H1 (cell line): ENCODE results near the gene RAD51B. TPM values are rescaled to one million over a fixed set of nuclear protein-coding genes. Genes with fewer than 3 reads are reported as not detected.

ENCODE experiments used
- CTCF ChIA-PET: fragments of 300-600 bp; sonication (Branson Sonifier 250); formaldehyde crosslinking; loops from one replicate; lab custom pipeline; 2021; ENCODE audit not compliant: partially characterized antibody; lab: Charles Lee
- POLR2A ChIA-PET: fragments of 300-600 bp; sonication (Branson Sonifier 250); formaldehyde crosslinking; loops from one replicate; lab custom pipeline; 2021; ENCODE audit warnings: inconsistent platforms; ENCODE audit not compliant: partially characterized antibody; lab: Charles Lee
- DNase-seq, 2 experiments: peaks; one replicate each; pipeline versions ENCODE4 v3.0.0 to v3.0.0-alpha.2; 2010 to 2022; ENCODE audit warnings: low spot score in 2 of 2, low read depth in 1 of 2, mixed read lengths in 1 of 2
- FAIRE-seq: peaks from 2 replicates; lab custom pipeline; 2011; peaks lifted over from hg19 to GRCh38; lab: Jason Lieb, UNC
- H2AFZ ChIP-seq: 2 replicates; pipeline ENCODE4 v1.8.1; 2012; ENCODE audit warnings: low read length, inconsistent platforms
- H2AK5ac ChIP-seq: 2 replicates; pipeline ENCODE4 v1.6.1; 2013; ENCODE audit warnings: low read depth, low read length
- H2BK120ac ChIP-seq: replicated peaks from 2 replicates; pipeline ENCODE3; 2013; ENCODE audit warnings: low read depth, low read length, inconsistent platforms
- H2BK12ac ChIP-seq: 2 replicates; pipeline ENCODE4 v1.6.1; 2013; ENCODE audit warnings: low read depth, low read length
- H2BK15ac ChIP-seq: 2 replicates; pipeline ENCODE4 v1.6.1; 2013; ENCODE audit warnings: low read length
- H2BK20ac ChIP-seq: 2 replicates; pipeline ENCODE4 v1.6.1; 2013; ENCODE audit warnings: low read length
- H2BK5ac ChIP-seq: 2 replicates; pipeline ENCODE4 v1.6.1; 2013; ENCODE audit warnings: low read depth, low read length
- H3K14ac ChIP-seq: 2 replicates; pipeline ENCODE4 v1.6.1; 2013; ENCODE audit warnings: inconsistent platforms; ENCODE audit not compliant: insufficient read length
- H3K18ac ChIP-seq: 2 replicates; pipeline ENCODE4 v1.6.1; 2013; ENCODE audit warnings: low read length; ENCODE audit errors: extremely low read depth
- H3K23ac ChIP-seq: 2 replicates; pipeline ENCODE4 v1.6.1; 2013; ENCODE audit warnings: inconsistent platforms; ENCODE audit not compliant: insufficient read length
- H3K23me2 ChIP-seq: 2 replicates; pipeline ENCODE4 v1.6.1; 2013; ENCODE audit warnings: low read depth, low read length
- H3K27ac ChIP-seq: 2 replicates; pipeline ENCODE4 v1.6.1; 2011; ENCODE audit warnings: low read depth, low read length, inconsistent platforms
- H3K27me3 ChIP-seq, 4 experiments: replicated peaks in 1 of 4; 1 replicate in 1 of 4; 2 replicates in 3 of 4; pipeline versions ENCODE4 v1.6.1 to v1.8.1; 2011 to 2013; ENCODE audit warnings: low read length in 3 of 4, mild to moderate bottlenecking in 3 of 4, inconsistent platforms in 2 of 4, mixed read lengths in 2 of 4, moderate library complexity in 1 of 4; ENCODE audit not compliant: control insufficient read depth in 3 of 4, insufficient read depth in 3 of 4; ENCODE audit errors: extremely low read depth in 1 of 4
- H3K36me3 ChIP-seq, 4 experiments: 2 replicates each; pipeline versions ENCODE4 v1.6.1 to v1.8.1; 2011 to 2013; ENCODE audit warnings: mild to moderate bottlenecking in 4 of 4, low read length in 3 of 4, moderate library complexity in 2 of 4, control low read depth in 1 of 4, inconsistent platforms in 1 of 4; ENCODE audit not compliant: insufficient read depth in 4 of 4, control insufficient read depth in 2 of 4
- H3K4ac ChIP-seq: replicated peaks from 2 replicates; pipeline ENCODE3; 2013; ENCODE audit warnings: low read length, low read depth, mixed read lengths, inconsistent platforms; ENCODE audit not compliant: insufficient read length
- H3K4me1 ChIP-seq, 4 experiments: replicated peaks in 1 of 4; 1 replicate in 1 of 4; 2 replicates in 3 of 4; pipeline versions ENCODE4 v1.6.1 to v1.8.1; 2011 to 2013; ENCODE audit warnings: low read length in 3 of 4, inconsistent platforms in 2 of 4, mixed read lengths in 1 of 4; ENCODE audit not compliant: insufficient read depth in 4 of 4, control insufficient read depth in 3 of 4
- H3K4me2 ChIP-seq, 2 experiments: 2 replicates each; pipeline versions ENCODE4 v1.6.1 to v1.8.1; 2011 to 2013; ENCODE audit warnings: low read depth in 2 of 2, low read length in 2 of 2, control low read depth in 1 of 2, inconsistent platforms in 1 of 2, mild to moderate bottlenecking in 1 of 2; ENCODE audit not compliant: insufficient read depth in 1 of 2
- H3K4me3 ChIP-seq, 4 experiments: fragments of 200-600, 300-600 bp in 1 of 4; sonication (generic), shearing (Covaris generic), sonication (Bioruptor Twin) in 1 of 4; 2 replicates each; pipeline versions ENCODE4 v1.5.1 to v1.8.1; 2011 to 2016; ENCODE audit warnings: low read length in 4 of 4, low read depth in 3 of 4, control low read depth in 2 of 4, inconsistent platforms in 2 of 4, mild to moderate bottlenecking in 2 of 4, mixed read lengths in 1 of 4, moderate library complexity in 1 of 4; ENCODE audit not compliant: insufficient read depth in 2 of 4; ENCODE audit errors: extremely low read depth in 1 of 4
- H3K56ac ChIP-seq: replicated peaks from 2 replicates; pipeline ENCODE3; 2013; ENCODE audit warnings: low read depth, mild to moderate bottlenecking, mixed read lengths, low read length, inconsistent platforms; ENCODE audit not compliant: insufficient read length
- H3K79me1 ChIP-seq: 2 replicates; pipeline ENCODE4 v1.6.1; 2013; ENCODE audit warnings: low read depth, low read length, control low read depth
- H3K79me2 ChIP-seq, 2 experiments: 2 replicates each; pipeline versions ENCODE4 v1.6.1 to v1.8.1; 2012 to 2013; ENCODE audit warnings: low read length in 2 of 2, mild to moderate bottlenecking in 2 of 2, inconsistent platforms in 1 of 2; ENCODE audit not compliant: insufficient read depth in 2 of 2, control insufficient read depth in 1 of 2
- H3K9ac ChIP-seq, 4 experiments: replicated peaks in 1 of 4; 1 replicate in 1 of 4; 2 replicates in 3 of 4; pipeline versions ENCODE4 v1.6.1 to v1.8.1; 2011 to 2013; ENCODE audit warnings: low read depth in 3 of 4, low read length in 3 of 4, control low read depth in 2 of 4, mild to moderate bottlenecking in 2 of 4, moderate library complexity in 2 of 4, inconsistent platforms in 1 of 4; ENCODE audit errors: extremely low read depth in 1 of 4
- H3K9me3 ChIP-seq, 2 experiments: 2 replicates each; pipeline versions ENCODE4 v1.6.1 to v1.8.1; 2012 to 2013; ENCODE audit warnings: mild to moderate bottlenecking in 2 of 2, moderate library complexity in 2 of 2, control low read depth in 1 of 2, inconsistent platforms in 1 of 2, low read depth in 1 of 2, low read length in 1 of 2, mixed read lengths in 1 of 2; ENCODE audit not compliant: insufficient read depth in 2 of 2
- H4K20me1 ChIP-seq, 2 experiments: replicated peaks in 1 of 2; 2 replicates each; pipeline versions ENCODE3 to v1.8.1; 2011 to 2013; ENCODE audit warnings: inconsistent platforms in 2 of 2, low read length in 2 of 2, mild to moderate bottlenecking in 1 of 2; ENCODE audit not compliant: insufficient read depth in 2 of 2, control insufficient read depth in 1 of 2
- H4K5ac ChIP-seq: 2 replicates; pipeline ENCODE4 v1.6.1; 2013; ENCODE audit warnings: low read length, low read depth, mixed read lengths, inconsistent platforms; ENCODE audit not compliant: insufficient read length
- H4K8ac ChIP-seq: 2 replicates; pipeline ENCODE4 v1.8.0; 2013; ENCODE audit warnings: mild to moderate bottlenecking, moderate library complexity, low read length, inconsistent platforms; ENCODE audit not compliant: insufficient read depth; ENCODE audit errors: extremely low read depth
- H4K91ac ChIP-seq: replicated peaks from 2 replicates; pipeline ENCODE3; 2013; ENCODE audit warnings: low read length, mixed read lengths, inconsistent platforms; ENCODE audit not compliant: insufficient read length
- CBX8 ChIP-seq: fragments of 300-800, 300-1000 bp; sonication (generic); IDR thresholded peaks from 2 replicates; pipeline ENCODE4 v1.7.1; 2016; ENCODE audit warnings: low read depth, low read length, borderline replicate concordance
- CREB1 ChIP-seq: IDR thresholded peaks from 2 replicates; pipeline ENCODE4 v1.6.1; 2012; ENCODE audit warnings: inconsistent platforms
- CTBP2 ChIP-seq: IDR thresholded peaks from 2 replicates; pipeline ENCODE4 v1.7.0; 2011; ENCODE audit warnings: borderline replicate concordance, mild to moderate bottlenecking, moderate library complexity, mixed read lengths, low read length; ENCODE audit not compliant: insufficient read depth, insufficient read length
- EGR1 ChIP-seq: IDR thresholded peaks from 2 replicates; pipeline ENCODE4 v1.6.1; 2011; ENCODE audit warnings: low read depth, low read length, borderline replicate concordance
- EZH2 ChIP-seq: fragments of 200-600 bp; sonication (generic); IDR thresholded peaks from 2 replicates; pipeline ENCODE4 v1.7.1; 2012; ENCODE audit warnings: low read depth, mild to moderate bottlenecking, moderate library complexity, low read length, inconsistent platforms; ENCODE audit not compliant: severe bottlenecking
- FOSL1 ChIP-seq: IDR thresholded peaks from 2 replicates; pipeline ENCODE4 v1.6.1; 2011; ENCODE audit warnings: mild to moderate bottlenecking, low read depth, low read length, moderate library complexity; ENCODE audit not compliant: insufficient read depth
- HDAC6 ChIP-seq: IDR thresholded peaks from one replicate; pipeline ENCODE4 v1.7.1; 2012; ENCODE audit warnings: low read depth, mild to moderate bottlenecking, inconsistent platforms, low read length, moderate library complexity
- POLR2AphosphoS5 ChIP-seq: IDR thresholded peaks from 2 replicates; pipeline ENCODE4 v1.6.1; 2011; ENCODE audit warnings: low read depth, low read length
- SP1 ChIP-seq: IDR thresholded peaks from 2 replicates; pipeline ENCODE4 v1.6.1; 2011; ENCODE audit warnings: low read depth, low read length
- TEAD4 ChIP-seq: IDR thresholded peaks from 2 replicates; pipeline ENCODE4 v1.6.1; 2012; ENCODE audit warnings: low read depth, low read length, inconsistent platforms, mixed read lengths
- YY1 ChIP-seq: IDR thresholded peaks from 2 replicates; pipeline ENCODE4 v1.6.1; 2011; ENCODE audit warnings: low read depth, mild to moderate bottlenecking, low read length
- WGBS, 2 experiments: shearing (Covaris generic) in 1 of 2; methylation state at CpG; one replicate each; pipeline versions ENCODE4 v1.1.6 to v1.1.7; 2013 to 2015; ENCODE audit warnings: low lambda C conversion rate in 2 of 2, mixed read lengths in 2 of 2, inconsistent platforms in 1 of 2, low coverage in 1 of 2, missing lambda C conversion rate in 1 of 2; ENCODE audit not compliant: insufficient replicate concordance in 2 of 2, insufficient coverage in 1 of 2, insufficient read length in 1 of 2; ENCODE audit errors: extremely low coverage in 1 of 2, missing lambda C conversion rate in 1 of 2; 5-methylcytosine and 5-hydroxymethylcytosine counted together
- polyA plus RNA-seq, 7 experiments: library from polyadenylated mRNA; depleted of rRNA in 3 of 7; stranded (reverse) in 5 of 7; unstranded in 2 of 7; fragments of >200 nt in 5 of 7; fragments of 200-250 nt in 2 of 7; gene quantifications; 1 replicate in 5 of 7; 2 replicates in 1 of 7; 4 replicates in 1 of 7; pipeline versions ENCODE4 v1.2.1 to v1.2.3, GENCODE V29; 2011 to 2013; ENCODE audit warnings: missing spikeins in 2 of 7, mixed read lengths in 2 of 7
- total RNA-seq: library from RNA; stranded (reverse); fragmentation: NEBNext Ultra II Directional; extraction: Animal tissue kit (Norgen Biotek cat#: 25700); gene quantifications from 2 replicates; pipeline ENCODE4 v1.2.1, GENCODE V29; 2021
- TF ChIP-seq, protein P1 (sequence below): IDR thresholded peaks from 2 replicates; pipeline ENCODE4 v1.6.1; 2011; ENCODE audit warnings: low read depth, mild to moderate bottlenecking, low read length; ENCODE audit not compliant: insufficient read depth
- TF ChIP-seq, protein P2 (sequence below): IDR thresholded peaks from 2 replicates; pipeline ENCODE4 v1.6.1; 2011; ENCODE audit warnings: low read length, improper control_type of control experiment

The RAD51B gene
- total and polyA plus RNA-seq, 2 of the 8 experiments (the other 6 are each of a cell fraction or from before 2014, with no cell fraction given), result 3.9 to 14.9 TPM

DNA sequence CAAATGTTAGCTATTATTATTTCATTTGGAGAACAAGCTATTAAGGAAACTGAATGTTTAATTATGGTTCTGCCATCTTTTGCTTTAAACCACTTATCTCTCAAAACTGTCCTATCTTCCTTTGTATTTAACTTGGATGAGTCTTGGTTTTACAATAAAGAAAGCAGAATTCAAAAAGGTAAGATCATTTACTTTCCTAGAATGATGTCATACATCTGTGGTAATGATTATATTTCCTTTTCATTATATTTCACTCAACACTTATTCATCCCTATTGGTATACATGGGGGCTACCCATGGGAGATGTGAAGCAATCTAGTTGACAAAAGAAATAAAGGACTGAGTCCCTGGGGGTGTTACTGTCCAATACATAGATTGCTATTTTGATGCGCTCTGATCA, 516.6 kb downstream of the RAD51B start:
- no peaks in the 10 kb centered on the region; the same call in 1 of the 2 replicates for H3K23me2 ChIP-seq
- H2BK20ac ChIP-seq, result no peak overlapping the region
- H3K23ac ChIP-seq, result no peak overlapping the region
- no peak overlapping the region for H3K4me2 ChIP-seq
- no peak overlapping the region for H2BK12ac ChIP-seq
- FAIRE-seq, result no peak
- no peak overlapping the region for H4K8ac ChIP-seq
- H3K27me3 ChIP-seq, result no peaks in the 10 kb centered on the region
- H3K27ac ChIP-seq, result no peak overlapping the region
- H3K79me1 ChIP-seq, result no peaks in the 10 kb centered on the region
- no peak overlapping the region for H3K4ac ChIP-seq
- DNase-seq, result no peak
- H2AK5ac ChIP-seq, result no peak overlapping the region
- ChIA-PET POLR2A (interaction anchor here (0.7 kb wide), 1 partner anchor 103 kb away, joined by 3 read pairs; no protein-coding TSS in a partner anchor), CTCF (no interaction called here)
- H3K9ac ChIP-seq, result no peak overlapping the region
- H3K4me3 ChIP-seq, result no peak overlapping the region
- H3K9me3 ChIP-seq, result peaks cover 0 to 3% of the 10 kb centered on the region in 2 experiments; a peak in 1 of 4 replicates
- peaks cover 0 to 8% (median 5%) of the 10 kb centered on the region in 4 experiments; a peak in 4 of 7 replicates for H3K4me1 ChIP-seq
- H2AFZ ChIP-seq, result no peak overlapping the region
- no peak overlapping the region for H2BK5ac ChIP-seq
- no peak overlapping the region for H4K5ac ChIP-seq
- H3K56ac ChIP-seq, result no peak overlapping the region
- no peaks in the 10 kb centered on the region for H3K79me2 ChIP-seq
- no peaks in the 10 kb centered on the region for H3K36me3 ChIP-seq
- WGBS, 2 experiments, result 100% methylated on average over 1 of the region's 1 CpG; no CpG with 5 or more reads in 1 of the 2 experiments
- no peak overlapping the region for H2BK120ac ChIP-seq
- H2BK15ac ChIP-seq, result no peak overlapping the region
- no peak overlapping the region for H3K18ac ChIP-seq
- H4K20me1 ChIP-seq, result no peaks in the 10 kb centered on the region
- no peak overlapping the region for H3K14ac ChIP-seq
- no peak overlapping the region for H4K91ac ChIP-seq
- TF ChIP-seq SP1 (no peak), CTBP2 (no peak), EGR1 (no peak), EZH2 (no peak), POLR2AphosphoS5 (no peak), CBX8 (no peak), FOSL1 (no peak), YY1 (no peak), HDAC6 (no peak), CREB1 (no peak), TEAD4 (no peak)
- TF ChIP-seq, protein P1, sequence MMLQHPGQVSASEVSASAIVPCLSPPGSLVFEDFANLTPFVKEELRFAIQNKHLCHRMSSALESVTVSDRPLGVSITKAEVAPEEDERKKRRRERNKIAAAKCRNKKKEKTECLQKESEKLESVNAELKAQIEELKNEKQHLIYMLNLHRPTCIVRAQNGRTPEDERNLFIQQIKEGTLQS, result no peak
- TF ChIP-seq, protein P2, sequence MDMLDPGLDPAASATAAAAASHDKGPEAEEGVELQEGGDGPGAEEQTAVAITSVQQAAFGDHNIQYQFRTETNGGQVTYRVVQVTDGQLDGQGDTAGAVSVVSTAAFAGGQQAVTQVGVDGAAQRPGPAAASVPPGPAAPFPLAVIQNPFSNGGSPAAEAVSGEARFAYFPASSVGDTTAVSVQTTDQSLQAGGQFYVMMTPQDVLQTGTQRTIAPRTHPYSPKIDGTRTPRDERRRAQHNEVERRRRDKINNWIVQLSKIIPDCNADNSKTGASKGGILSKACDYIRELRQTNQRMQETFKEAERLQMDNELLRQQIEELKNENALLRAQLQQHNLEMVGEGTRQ, result no peak
